Caco-2 (cell line): ENCODE data around the gene PLOD2. TPM values are rescaled to one million over a fixed set of nuclear protein-coding genes. Genes with fewer than 3 reads are reported as not detected.

ENCODE experiments used
- BruUV-seq: library from RNA; stranded (reverse); fragments of 400-500 nt; replicated peaks from 2 replicates; lab custom pipeline; 2021; lab: Mats Ljungman, UMichigan
- CTCF ChIA-PET: fragments of 300-600 bp; sonication (Branson Sonifier 250); formaldehyde crosslinking; loops from one replicate; lab custom pipeline; 2022; ENCODE audit warnings: antibody characterized with exemption; lab: Charles Lee
- POLR2A ChIA-PET: fragments of 300-600 bp; sonication (Branson Sonifier 250); formaldehyde crosslinking; loops from one replicate; lab custom pipeline; 2022; ENCODE audit warnings: antibody characterized with exemption; lab: Charles Lee
- DNase-seq, 2 experiments: peaks; one replicate each; pipeline versions ENCODE4 v3.0.0 to v3.0.0-alpha.2; 2020 to 2022
- H3K27me3 ChIP-seq: replicated peaks from 2 replicates; pipeline ENCODE4 v1.6.0; 2011; ENCODE audit warnings: low read length; ENCODE audit not compliant: control insufficient read depth, insufficient read depth
- H3K36me3 ChIP-seq: 2 replicates; pipeline ENCODE4 v1.5.1; 2011; ENCODE audit warnings: low read length; ENCODE audit not compliant: control insufficient read depth, insufficient read depth
- H3K4me1 ChIP-seq: fragments of 250-450 bp; sonication (Bioruptor Pico); 2 replicates; pipeline ENCODE4 v1.5.1; 2020; ENCODE audit warnings: mild to moderate bottlenecking
- H3K4me3 ChIP-seq: 2 replicates; pipeline ENCODE4 v1.5.1; 2011; ENCODE audit warnings: low read depth, mild to moderate bottlenecking, control low read depth, low read length
- H3K9me3 ChIP-seq: fragments of 250-450 bp; sonication (Bioruptor Pico); 2 replicates; pipeline ENCODE4 v1.5.1; 2020; ENCODE audit warnings: mild to moderate bottlenecking, moderate library complexity
- H3K27ac Mint-ChIP-seq: one replicate; pipeline ENCODE4 v1.8.0; 2022; ENCODE audit warnings: mixed read lengths; ENCODE audit not compliant: unreplicated experiment
- H3K27me3 Mint-ChIP-seq: one replicate; pipeline ENCODE4 v1.8.0; 2022; ENCODE audit warnings: mixed read lengths; ENCODE audit not compliant: insufficient read depth, unreplicated experiment
- H3K36me3 Mint-ChIP-seq: one replicate; pipeline ENCODE4 v1.8.0; 2022; ENCODE audit warnings: mild to moderate bottlenecking, mixed read lengths; ENCODE audit not compliant: insufficient read depth, unreplicated experiment
- H3K4me1 Mint-ChIP-seq: one replicate; pipeline ENCODE4 v1.8.0; 2022; ENCODE audit warnings: low read depth, mixed read lengths; ENCODE audit not compliant: unreplicated experiment
- H3K4me3 Mint-ChIP-seq: one replicate; pipeline ENCODE4 v1.8.0; 2022; ENCODE audit warnings: mild to moderate bottlenecking, moderate library complexity, mixed read lengths; ENCODE audit not compliant: unreplicated experiment
- H3K9me3 Mint-ChIP-seq: one replicate; pipeline ENCODE4 v1.8.0; 2022; ENCODE audit warnings: mixed read lengths; ENCODE audit not compliant: unreplicated experiment
- CTCF ChIP-seq, 2 experiments: fragments of 200-600 bp in 1 of 2; IDR thresholded peaks; 1 replicate in 1 of 2; 2 replicates in 1 of 2; pipeline versions ENCODE4 v1.5.1 to v1.8.0; 2011 to 2022; ENCODE audit warnings: antibody characterized with exemption in 1 of 2, control low read depth in 1 of 2, inconsistent platforms in 1 of 2, low read depth in 1 of 2, low read length in 1 of 2, mild to moderate bottlenecking in 1 of 2, moderate library complexity in 1 of 2; ENCODE audit not compliant: insufficient read depth in 1 of 2, severe bottlenecking in 1 of 2, unreplicated experiment in 1 of 2
- intact Hi-C: fragments of 100-400 bp; cut with micrococcal nuclease; formaldehyde crosslinking; loops from one replicate; pipeline ENCODE4 v1.10.0; 2022; ENCODE audit not compliant: unreplicated experiment
- total RNA-seq: library from RNA; stranded (reverse); gene quantifications from 2 replicates; pipeline ENCODE4 v1.2.3, GENCODE V29; 2022

The PLOD2 gene
- total RNA-seq, 1 experiment from 2014 or later, result 53.1 TPM

- Histone ChIP-seq H3K36me3 (no peaks in the 10 kb centered on the region), H3K27me3 (no peaks in the 10 kb centered on the region), H3K4me3 (no peak overlapping the region), H3K9me3 (no peaks in the 10 kb centered on the region), H3K4me1 (no peaks in the 10 kb centered on the region)
- H3K9me3 Mint-ChIP-seq, result no peaks in the 10 kb centered on the region
- H3K27me3 Mint-ChIP-seq, result no peaks in the 10 kb centered on the region
- CTCF ChIA-PET, result no interaction called here
- intact Hi-C loops, result no loop called here
- H3K36me3 Mint-ChIP-seq, result no peaks in the 10 kb centered on the region
- POLR2A ChIA-PET, result no interaction called here
- no peak for TF ChIP-seq CTCF (IDR thresholded peaks at IDR 0.05; ENCODE audit: insufficient read depth in 1 of 2, low read depth in 1 of 2, low read length in 1 of 2, severe bottlenecking in 1 of 2, unreplicated experiment in 1 of 2)
- BruUV-seq, result no TSS peak
- DNase-seq, result no peak
- no peak overlapping the region for H3K27ac Mint-ChIP-seq
- H3K4me3 Mint-ChIP-seq, result no peak overlapping the region
- H3K4me1 Mint-ChIP-seq, result no peaks in the 10 kb centered on the region
These were observed 39.7 kb upstream of the PLOD2 start for GRCh38 chr3:146200461-146201220.

- Mint-ChIP-seq H3K27me3 (no peaks in the 10 kb centered on the region), H3K4me3 (no peak overlapping the region), H3K4me1 (no peaks in the 10 kb centered on the region), H3K27ac (no peak overlapping the region), H3K9me3 (no peaks in the 10 kb centered on the region), H3K36me3 (no peaks in the 10 kb centered on the region)
- no TSS peak for BruUV-seq
- Histone ChIP-seq H3K9me3 (no peaks in the 10 kb centered on the region), H3K36me3 (no peaks in the 10 kb centered on the region), H3K4me3 (no peak overlapping the region), H3K4me1 (no peaks in the 10 kb centered on the region), H3K27me3 (no peaks in the 10 kb centered on the region)
- intact Hi-C loops, result no loop called here
- no peak for TF ChIP-seq CTCF (IDR thresholded peaks at IDR 0.05; ENCODE audit: insufficient read depth in 1 of 2, low read depth in 1 of 2, low read length in 1 of 2, severe bottlenecking in 1 of 2, unreplicated experiment in 1 of 2)
- DNase-seq, result no peak
- ChIA-PET POLR2A (no interaction called here), CTCF (no interaction called here)
These were observed 38.8 kb upstream of the PLOD2 start for GRCh38 chr3:146199762-146200161.

DNA sequence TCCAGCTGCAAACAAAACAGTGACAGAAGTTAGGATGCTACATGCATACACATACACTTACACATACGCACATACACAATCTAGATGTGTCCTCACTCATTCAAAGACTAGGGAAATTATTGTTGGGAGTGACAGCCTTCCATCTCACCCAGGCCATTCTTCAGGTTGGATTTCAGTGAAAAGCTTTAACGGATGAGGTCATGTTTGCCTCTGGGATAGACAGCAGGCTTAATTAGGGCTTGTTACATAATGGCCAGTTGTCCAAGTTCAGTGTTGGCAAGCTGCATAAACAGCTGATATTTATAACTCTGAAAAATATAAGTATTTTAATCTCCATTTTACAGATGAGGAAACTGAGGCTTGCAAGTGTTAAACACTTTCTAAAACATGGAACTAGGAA lies 35.8 kb upstream of the PLOD2 start:
- H3K4me1 Mint-ChIP-seq, result no peaks in the 10 kb centered on the region
- intact Hi-C loops, result no loop called here
- CTCF ChIA-PET, result no interaction called here

More for the DNA sequence above, 35.8 kb upstream of the PLOD2 start:
- POLR2A ChIA-PET, result no interaction called here
- BruUV-seq, result no TSS peak
- Histone ChIP-seq H3K4me3 (no peak overlapping the region), H3K27me3 (no peaks in the 10 kb centered on the region), H3K4me1 (no peaks in the 10 kb centered on the region), H3K36me3 (no peaks in the 10 kb centered on the region), H3K9me3 (no peaks in the 10 kb centered on the region)
- no peak overlapping the region for H3K27ac Mint-ChIP-seq
- TF ChIP-seq CTCF (IDR thresholded peaks at IDR 0.05; ENCODE audit: insufficient read depth in 1 of 2, low read depth in 1 of 2, low read length in 1 of 2, severe bottlenecking in 1 of 2, unreplicated experiment in 1 of 2), result no peak
- no peaks in the 10 kb centered on the region for H3K9me3 Mint-ChIP-seq
- H3K27me3 Mint-ChIP-seq, result no peaks in the 10 kb centered on the region
- no peak overlapping the region for H3K4me3 Mint-ChIP-seq
- DNase-seq, result no peak
- no peaks in the 10 kb centered on the region for H3K36me3 Mint-ChIP-seq
